ENCODE measurements around the gene CRYBB2.

CRYBB2 gene

GRCh38 chr22:25219211-25219689 lies at the start of gene CRYBB2:
TSS of gene CRYBB2 (plus strand) at chr22:25219639. CDS start at chr22:25221430, 1,791 bp downstream.
- Mint-ChIP-seq H3K27ac (no peak within 1 kb of the TSS), H3K4me3 (no peak within 1 kb of the TSS), H3K27me3 (ENCODE audit: low read depth) (peaks cover 34% of the 10 kb centered on the region)

GRCh38 chr22:25170426-25170980 lies 48.9 kb upstream of the CRYBB2 start:
- Mint-ChIP-seq H3K27ac (no peak overlapping the region), H3K4me1 (peaks cover 5% of the 10 kb centered on the region)

More at GRCh38 chr22:25219211-25219689, at the start of gene CRYBB2:
- TF ChIP-seq CTCF (IDR thresholded peaks at IDR 0.05; ENCODE audit: unreplicated experiment in 3 of 3), result no peak
- Mint-ChIP-seq H3K9me3 (peaks cover 2% of the 10 kb centered on the region), H3K4me1 (no peaks in the 10 kb centered on the region), H3K36me3 (ENCODE audit: low read depth) (no peaks in the 10 kb centered on the region)

GRCh38 chr22:25172153-25172552 lies 47.3 kb upstream of the CRYBB2 start:
- peak; percentile 8 to 17 (median 10) for TF ChIP-seq CTCF (IDR thresholded peaks at IDR 0.05; ENCODE audit: unreplicated experiment in 3 of 3)
- no peaks in the 10 kb centered on the region for H3K9me3 Mint-ChIP-seq
- no peaks in the 10 kb centered on the region for H3K4me1 Mint-ChIP-seq
- peaks cover 4% of the 10 kb centered on the region for H3K27me3 Mint-ChIP-seq (ENCODE audit: low read depth)
- H3K36me3 Mint-ChIP-seq (ENCODE audit: low read depth), result peaks cover 21% of the 10 kb centered on the region
- no peak overlapping the region for H3K4me3 Mint-ChIP-seq
- no peak overlapping the region for H3K27ac Mint-ChIP-seq

More at GRCh38 chr22:25170426-25170980, 48.9 kb upstream of the CRYBB2 start:
- Mint-ChIP-seq H3K4me3 (no peak overlapping the region), H3K36me3 (ENCODE audit: low read depth) (peaks cover 13% of the 10 kb centered on the region), H3K9me3 (no peaks in the 10 kb centered on the region), H3K27me3 (ENCODE audit: low read depth) (peaks cover 5% of the 10 kb centered on the region)
- TF ChIP-seq CTCF (IDR thresholded peaks at IDR 0.05; ENCODE audit: unreplicated experiment in 3 of 3), result no peak

- Mint-ChIP-seq H3K4me1 (no peaks in the 10 kb centered on the region), H3K4me3 (no peak overlapping the region), H3K27me3 (ENCODE audit: low read depth) (no peaks in the 10 kb centered on the region), H3K27ac (no peak overlapping the region), H3K9me3 (peaks cover under 1% of the 10 kb centered on the region), H3K36me3 (ENCODE audit: low read depth) (peaks cover 28% of the 10 kb centered on the region)
- no peak for TF ChIP-seq CTCF (IDR thresholded peaks at IDR 0.05; ENCODE audit: unreplicated experiment in 3 of 3)
Measured at GRCh38 chr22:25174156-25174887, 45.1 kb upstream of the CRYBB2 start.

- H3K4me1 Mint-ChIP-seq, result no peaks in the 10 kb centered on the region
- H3K27me3 Mint-ChIP-seq (ENCODE audit: low read depth), result no peaks in the 10 kb centered on the region
- TF ChIP-seq CTCF (IDR thresholded peaks at IDR 0.05; ENCODE audit: unreplicated experiment in 3 of 3), result no peak
- peaks cover 34% of the 10 kb centered on the region for H3K36me3 Mint-ChIP-seq (ENCODE audit: low read depth)
- peaks cover 6% of the 10 kb centered on the region for H3K9me3 Mint-ChIP-seq
- no peak overlapping the region for H3K4me3 Mint-ChIP-seq
- H3K27ac Mint-ChIP-seq, result no peak overlapping the region
Measured at GRCh38 chr22:25174888-25175411, 44.5 kb upstream of the CRYBB2 start.

All from nephron (organoid).